B cell (primary cell): Measurements from ENCODE around the gene TBC1D25. TPM values are rescaled to one million over a fixed set of nuclear protein-coding genes. Genes with fewer than 3 reads are reported as not detected.
A peak's percentile ranks its signal among the peaks of the same experiment; 100 is the strongest.

Source experiments
- ATAC-seq: fragments of 200-7000 bp; cut with Tn5 transposase; one replicate; pipeline ENCODE4 v1.10.0; 2021; ENCODE audit warnings: low read depth, mild to moderate bottlenecking, moderate number of reproducible peaks, moderate library complexity
- CTCF ChIA-PET: fragments of 350-600 bp; sonication (Branson Sonifier 250); formaldehyde crosslinking; loops from one replicate; lab custom pipeline; 2021; ENCODE audit warnings: antibody characterized with exemption, inconsistent platforms; lab: Charles Lee
- POLR2A ChIA-PET: fragments of 350-600 bp; sonication (Branson Sonifier 250); formaldehyde crosslinking; loops from one replicate; lab custom pipeline; 2021; ENCODE audit warnings: antibody characterized with exemption; lab: Charles Lee
- DNase-seq: peaks from one replicate; pipeline ENCODE4 v3.0.0; 2013
- H2AFZ ChIP-seq: 2 replicates; pipeline ENCODE4 v1.6.1; 2012; ENCODE audit warnings: mild to moderate bottlenecking, low read depth, low read length; ENCODE audit not compliant: insufficient read depth, poor library complexity, severe bottlenecking
- H3K27ac ChIP-seq, 2 donors: 1 replicate in 1 of 2; 2 replicates in 1 of 2; pipeline ENCODE4 v1.5.1; 2012 to 2013; ENCODE audit warnings: low read length in 2 of 2, mild to moderate bottlenecking in 2 of 2, moderate library complexity in 1 of 2
- H3K27me3 ChIP-seq, 4 experiments: fragments of 200-600 bp in 1 of 4; sonication (generic) in 1 of 4; replicated peaks in 1 of 4; 1 replicate in 2 of 4; 2 replicates in 2 of 4; pipeline versions ENCODE4 v1.6.1 to v1.7.0; 2013 to 2016; ENCODE audit warnings: low read length in 3 of 4, mild to moderate bottlenecking in 2 of 4, mixed read lengths in 1 of 4, moderate library complexity in 1 of 4; ENCODE audit not compliant: insufficient read depth in 4 of 4, control insufficient read depth in 3 of 4; ENCODE audit errors: control extremely low read depth in 1 of 4
- H3K36me3 ChIP-seq, 2 experiments: replicated peaks in 1 of 2; 1 replicate in 1 of 2; 2 replicates in 1 of 2; pipeline versions ENCODE4 v1.6.1 to v1.7.1; 2013; ENCODE audit warnings: low read length in 1 of 2; ENCODE audit not compliant: insufficient read depth in 2 of 2, control insufficient read depth in 1 of 2; ENCODE audit errors: control extremely low read depth in 1 of 2, extremely low read depth in 1 of 2
- H3K4me1 ChIP-seq, 2 donors: fragments of 200-600 bp in 1 of 2; sonication (generic) in 1 of 2; 1 replicate in 1 of 2; 2 replicates in 1 of 2; pipeline versions ENCODE4 v1.5.1 to v1.6.1; 2013 to 2017; ENCODE audit warnings: low read length in 2 of 2; ENCODE audit not compliant: control insufficient read depth in 2 of 2, insufficient read depth in 2 of 2
- H3K4me2 ChIP-seq: replicated peaks from 2 replicates; pipeline ENCODE3; 2012; ENCODE audit warnings: mild to moderate bottlenecking, low read depth, low read length; ENCODE audit not compliant: poor library complexity, severe bottlenecking
- H3K4me3 ChIP-seq, 5 experiments: fragments of 200-600 bp in 1 of 5; sonication (generic) in 1 of 5; 1 replicate in 3 of 5; 2 replicates in 2 of 5; pipeline versions ENCODE4 v1.5.1 to v1.7.0; 2011 to 2016; ENCODE audit warnings: low read length in 4 of 5, mild to moderate bottlenecking in 4 of 5, low read depth in 2 of 5, control low read depth in 1 of 5, moderate library complexity in 1 of 5; ENCODE audit not compliant: insufficient read depth in 1 of 5; ENCODE audit errors: control extremely low read depth in 1 of 5, extremely low read depth in 1 of 5
- H3K79me2 ChIP-seq: fragments of 200-600 bp; sonication (generic); one replicate; pipeline ENCODE4 v1.6.0; 2016; ENCODE audit warnings: low read length; ENCODE audit not compliant: control insufficient read depth, insufficient read depth
- H3K9ac ChIP-seq: fragments of 200-600 bp; sonication (generic); 2 replicates; pipeline ENCODE4 v1.6.1; 2017; ENCODE audit warnings: mild to moderate bottlenecking, low read length, moderate library complexity
- H3K9me3 ChIP-seq, 3 donors: one replicate each; pipeline versions ENCODE4 v1.6.1 to v1.7.1; 2013; ENCODE audit warnings: low read length in 2 of 3; ENCODE audit not compliant: control insufficient read depth in 2 of 3, insufficient read depth in 1 of 3; ENCODE audit errors: control extremely low read depth in 1 of 3
- H4K20me1 ChIP-seq: 2 replicates; pipeline ENCODE4 v1.6.0; 2012; ENCODE audit warnings: mild to moderate bottlenecking, low read length; ENCODE audit not compliant: insufficient read depth, control insufficient read depth, poor library complexity, severe bottlenecking
- H3K27ac Mint-ChIP-seq: one replicate; pipeline ENCODE4 v1.8.0; 2021; ENCODE audit warnings: mixed read lengths
- H3K27me3 Mint-ChIP-seq: one replicate; pipeline ENCODE4 v1.8.0; 2021; ENCODE audit warnings: mixed read lengths
- H3K4me1 Mint-ChIP-seq: one replicate; pipeline ENCODE4 v1.8.0; 2021; ENCODE audit warnings: mixed read lengths
- H3K4me3 Mint-ChIP-seq: one replicate; pipeline ENCODE4 v1.8.0; 2021; ENCODE audit warnings: mixed read lengths
- H3K9me3 Mint-ChIP-seq: one replicate; pipeline ENCODE4 v1.8.0; 2022; ENCODE audit warnings: mixed read lengths; ENCODE audit not compliant: insufficient read depth
- CTCF ChIP-seq: fragments of 200-600 bp; IDR thresholded peaks from one replicate; pipeline ENCODE4 v1.8.0; 2022; ENCODE audit warnings: antibody characterized with exemption, mild to moderate bottlenecking
- EZH2 ChIP-seq: IDR thresholded peaks from 2 replicates; pipeline ENCODE4 v1.6.1; 2012; ENCODE audit warnings: borderline replicate concordance, low read depth, mild to moderate bottlenecking, moderate library complexity, low read length; ENCODE audit not compliant: insufficient read depth, poor library complexity, severe bottlenecking
- WGBS: methylation state at CpG from one replicate; pipeline ENCODE4 v1.1.5; 2013; ENCODE audit warnings: missing lambda C conversion rate; ENCODE audit not compliant: insufficient coverage; 5-methylcytosine and 5-hydroxymethylcytosine counted together
- intact Hi-C: fragments of 100-400 bp; cut with micrococcal nuclease; formaldehyde crosslinking; loops from one replicate; pipeline ENCODE4 v1.10.0; 2022
- polyA plus RNA-seq: library from polyadenylated mRNA; depleted of rRNA; stranded (reverse); fragments of >200 nt; gene quantifications from 2 replicates; pipeline ENCODE4 v1.2.3, GENCODE V29; 2012
- total RNA-seq, 2 donors: library from RNA; stranded (reverse); fragments of 120-200 nt in 1 of 2; gene quantifications; 1 replicate in 1 of 2; 2 replicates in 1 of 2; pipeline versions ENCODE4 v1.2.3 to v1.2.4, GENCODE V29; 2013 to 2022

Gene TBC1D25
- total and polyA plus RNA-seq, 2 donors (not counting 1 experiment from before 2014, with no cell fraction given), result 24.6 to 31.5 TPM

- Histone ChIP-seq H3K9ac (no peak overlapping the region), H3K27me3 (no peaks in the 10 kb centered on the region), H2AFZ (no peak overlapping the region), H4K20me1 (no peaks in the 10 kb centered on the region), H3K4me1 (peaks cover 4 to 6% of the 10 kb centered on the region in 2 donors), H3K9me3 (no peaks in the 10 kb centered on the region), H3K27ac (no peak overlapping the region), H3K4me2 (no peak overlapping the region), H3K79me2 (peaks cover 1% of the 10 kb centered on the region), H3K36me3 (peaks cover 0 to 1% of the 10 kb centered on the region in 2 experiments), H3K4me3 (no peak overlapping the region)
- no CpG with 5 or more reads among the region's 1 CpG for WGBS
- no peak overlapping the region for H3K4me3 Mint-ChIP-seq
- TF ChIP-seq EZH2, result no peak
- TF ChIP-seq CTCF, result no peak
- no peaks in the 10 kb centered on the region for H3K27me3 Mint-ChIP-seq
- ATAC-seq, result no peak
- POLR2A ChIA-PET, result no interaction called here
- H3K9me3 Mint-ChIP-seq, result no peaks in the 10 kb centered on the region
- DNase-seq, result no peak
- CTCF ChIA-PET, result no interaction called here
- H3K27ac Mint-ChIP-seq, result no peak overlapping the region
- H3K4me1 Mint-ChIP-seq, result peaks cover 14% of the 10 kb centered on the region
- intact Hi-C loops, result loop anchor here (10.0 kb wide), 1 partner anchor 915 kb away; the partner anchor contains the start of genes ELK1 and UXT
These were observed 30.4 kb downstream of the TBC1D25 start for GRCh38 chrX:48569958-48570357.

GRCh38 chrX:48573690-48574269 is 34.3 kb downstream of the TBC1D25 start:
- Histone ChIP-seq H3K4me3 (peak overlapping the region; percentile 60 to 88 (median 73)), H2AFZ (peak overlapping the region; percentile 73), H3K27me3 (no peaks in the 10 kb centered on the region), H3K4me2 (peak overlapping the region; percentile 77), H4K20me1 (peaks cover 7% of the 10 kb centered on the region), H3K9me3 (no peaks in the 10 kb centered on the region), H3K36me3 (peaks cover 0 to 37% of the 10 kb centered on the region in 2 experiments), H3K27ac (peak overlapping the region; percentile 98 to 99), H3K79me2 (peaks cover 13% of the 10 kb centered on the region), H3K4me1 (peaks cover 16 to 22% of the 10 kb centered on the region in 2 donors), H3K9ac (peak overlapping the region; percentile 93)
- ChIA-PET CTCF (interaction anchor here (1.5 kb wide), 1 partner anchor 52 kb away, joined by 3 read pairs; the partner anchor contains the start of gene EBP), POLR2A (interaction anchor here (0.5 to 2.8 kb wide), 7 partner anchors 24 to 1430 kb away, joined by 3 to 20 read pairs (median 4); partner anchors contain the start of genes EBP, TBC1D25, USP11 and WAS)
- Mint-ChIP-seq H3K4me1 (peaks cover 19% of the 10 kb centered on the region), H3K27me3 (no peaks in the 10 kb centered on the region), H3K27ac (peak overlapping the region; percentile 97), H3K9me3 (no peaks in the 10 kb centered on the region), H3K4me3 (peak overlapping the region; percentile 88)
- WGBS, result 58% methylated on average over 11 of the region's 19 CpGs
- ATAC-seq, result no peak
- no peak for TF ChIP-seq EZH2
- no peak for TF ChIP-seq CTCF
- no peak for DNase-seq
- intact Hi-C loops, result loop anchor here (1.0 to 10.0 kb wide), 7 partner anchors 24 to 919 kb away; partner anchors contain the start of genes EBP, ELK1, PORCN and TBC1D25
